Measurements from ENCODE around the gene SCAMP1. TPM values are rescaled to one million over a fixed set of nuclear protein-coding genes. Genes with fewer than 3 reads are reported as not detected.
A peak's percentile ranks its signal among the peaks of the same experiment; 100 is the strongest.

The SCAMP1 gene
- total and polyA plus RNA-seq, 2 of the 13 experiments (the other 11 are each of a cell fraction or from before 2014, with no cell fraction given) = 18.2 to 33.7 TPM

GRCh38 chr5:78518365-78519197, 158.2 kb downstream of the SCAMP1 start:
- H3K27ac ChIP-seq (ENCODE audit: extremely low read length, insufficient read depth, low read length) = peak overlapping the region; percentile 89
- peak overlapping the region in 1 of 3 experiments; percentile 41; a peak in 2 of 6 replicates for H3K4me3 ChIP-seq (replicated peaks in 1 of 3; ENCODE audit: insufficient read depth in 1 of 3, low read depth in 2 of 3, low read length in 3 of 3)
- peak overlapping the region; percentile 70 for H3K9ac ChIP-seq (ENCODE audit: insufficient read depth, low read depth, low read length)
- H3K79me2 ChIP-seq (ENCODE audit: insufficient read depth, low read length) = no peaks in the 10 kb centered on the region
- CTCF ChIA-PET (ENCODE audit: low intra/inter-chr PET ratio, low total read pairs) = no interaction called here
- in situ Hi-C loops (cut with HindIII; ENCODE audit: extremely low pct_ligation_motif_present, low pct_unique_long_range_greater_than_20kb) = no loop called here
- peaks cover 59% of the 10 kb centered on the region for H3K4me1 ChIP-seq (ENCODE audit: insufficient read depth, low read length)
- DNase-seq (ENCODE audit: low spot score) (peak; percentile 97), FAIRE-seq (peak; percentile 99), ATAC-seq (peak; percentile 99)
- H3K27me3 ChIP-seq (ENCODE audit: control insufficient read depth in 1 of 2, insufficient read depth in 2 of 2, low read length in 2 of 2) = no peaks in the 10 kb centered on the region
- BruUV-seq (replicated peaks) = TSS peak; percentile 99
- peak overlapping the region; percentile 72 for H3K4me2 ChIP-seq (ENCODE audit: low read depth, low read length)
- no peak overlapping the region for H2AFZ ChIP-seq (ENCODE audit: low read length)
- POLR2A ChIA-PET = interaction anchor here (0.7 to 3.9 kb wide), 9 partner anchors 9 to 466 kb away, joined by 3 to 48 read pairs (median 3); no protein-coding TSS in a partner anchor
- intact Hi-C loops (cut with micrococcal nuclease; ENCODE audit: unreplicated experiment) = loop anchor here (5.0 kb wide), 1 partner anchor 36 kb away; no protein-coding TSS in a partner anchor
- 17% methylated on average over 14 of the region's 14 CpGs for WGBS (ENCODE audit: low lambda C conversion rate)
- H3K9me3 ChIP-seq (ENCODE audit: low read length) = no peaks in the 10 kb centered on the region
- no peaks in the 10 kb centered on the region for H4K20me1 ChIP-seq (ENCODE audit: insufficient read depth, low read length)
- peaks cover 0 to 1% of the 10 kb centered on the region in 2 experiments; a peak in 1 of 5 replicates for H3K36me3 ChIP-seq (replicated peaks in 1 of 2; ENCODE audit: control insufficient read depth in 1 of 2, insufficient read depth in 2 of 2, low read length in 2 of 2)
- TF ChIP-seq KDM5B (CRISPR knock-in tag; IDR thresholded peaks at IDR 0.05; ENCODE audit: borderline replicate concordance) = no peak; the same call in 1 of the 2 replicates
- peak; percentile 50 for TF ChIP-seq POLR2G (IDR thresholded peaks at IDR 0.05; ENCODE audit: low read depth, low read length)
- no peak for TF ChIP-seq RBM39 (IDR thresholded peaks at IDR 0.05; ENCODE audit: low read depth, low read length, poor library complexity, severe bottlenecking)
- TF ChIP-seq MXD1 (CRISPR knock-in tag; IDR thresholded peaks at IDR 0.05) = no peak
- TF ChIP-seq BCL6 (CRISPR knock-in tag; IDR thresholded peaks at IDR 0.05) = peak; percentile 91
- no peak for TF ChIP-seq ZBTB39 (CRISPR knock-in tag; IDR thresholded peaks at IDR 0.05)
- no peak for TF ChIP-seq USF2 (IDR thresholded peaks at IDR 0.05; ENCODE audit: low read depth, low read length)
- TF ChIP-seq USF2 (CRISPR knock-in tag; IDR thresholded peaks at IDR 0.05; ENCODE audit: borderline replicate concordance) = no peak
- no peak for TF ChIP-seq YEATS4 (CRISPR knock-in tag; IDR thresholded peaks at IDR 0.05; ENCODE audit: borderline replicate concordance)
- TF ChIP-seq ZNF784 (CRISPR knock-in tag; IDR thresholded peaks at IDR 0.05; ENCODE audit: borderline replicate concordance) = no peak
- TF ChIP-seq, protein P1, sequence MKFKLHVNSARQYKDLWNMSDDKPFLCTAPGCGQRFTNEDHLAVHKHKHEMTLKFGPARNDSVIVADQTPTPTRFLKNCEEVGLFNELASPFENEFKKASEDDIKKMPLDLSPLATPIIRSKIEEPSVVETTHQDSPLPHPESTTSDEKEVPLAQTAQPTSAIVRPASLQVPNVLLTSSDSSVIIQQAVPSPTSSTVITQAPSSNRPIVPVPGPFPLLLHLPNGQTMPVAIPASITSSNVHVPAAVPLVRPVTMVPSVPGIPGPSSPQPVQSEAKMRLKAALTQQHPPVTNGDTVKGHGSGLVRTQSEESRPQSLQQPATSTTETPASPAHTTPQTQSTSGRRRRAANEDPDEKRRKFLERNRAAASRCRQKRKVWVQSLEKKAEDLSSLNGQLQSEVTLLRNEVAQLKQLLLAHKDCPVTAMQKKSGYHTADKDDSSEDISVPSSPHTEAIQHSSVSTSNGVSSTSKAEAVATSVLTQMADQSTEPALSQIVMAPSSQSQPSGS (CRISPR knock-in tag; IDR thresholded peaks at IDR 0.05) = peak; percentile 98
- no peak; the same call in 1 of the 2 replicates for TF ChIP-seq RAD21 (CRISPR knock-in tag; IDR thresholded peaks at IDR 0.05)
- TF ChIP-seq ZNF550 (CRISPR knock-in tag; IDR thresholded peaks at IDR 0.05; ENCODE audit: borderline replicate concordance) = no peak

Measured in HepG2 (cell line).